Myocyte (in vitro differentiated cells): ENCODE data around the gene STAT6. TPM values are rescaled to one million over a fixed set of nuclear protein-coding genes. Genes with fewer than 3 reads are reported as not detected.
"Not testable (repeated sequence)": the region's sequence is repeated elsewhere in the genome, so short reads cannot be mapped to it uniquely, and the experiment has no call there.

Source experiments
- DNase-seq: peaks from one replicate; pipeline ENCODE4 v3.0.0-alpha.2; 2012; ENCODE audit warnings: low read depth
- total RNA-seq: library from RNA; depleted of rRNA; stranded (reverse); fragments of >200 nt; gene quantifications from 2 replicates; pipeline ENCODE4 v1.2.3, GENCODE V29; 2014

STAT6 gene
- total RNA-seq, 1 donor from 2014 or later, result 51.1 TPM

- no peak for DNase-seq
Measured at GRCh38 chr12:57055824-57056223, 55.3 kb downstream of the STAT6 start.

- DNase-seq, result not testable (repeated sequence)
Measured at GRCh38 chr12:57053901-57054300, 57.3 kb downstream of the STAT6 start.

GRCh38 chr12:57053146-57053545 lies 58.0 kb downstream of the STAT6 start:
- DNase-seq, result not testable (repeated sequence)

- DNase-seq, result no peak
Measured at GRCh38 chr12:57051011-57051410, 60.2 kb downstream of the STAT6 start.

- peak; percentile 40 for DNase-seq
Measured at GRCh38 chr12:57049890-57050289, 61.3 kb downstream of the STAT6 start, which contains the start of gene MYO1A. Gene MYO1A, minus strand, starts transcription at chr12:57050129. Its CDS starts 1,806 bp downstream, at chr12:57048323.

GRCh38 chr12:57049119-57049446 lies 62.1 kb downstream of the STAT6 start:
- DNase-seq, result no peak

GRCh38 chr12:57048423-57049118 lies 62.6 kb downstream of the STAT6 start:
- no peak for DNase-seq

GRCh38 chr12:57047981-57048380 lies 63.2 kb downstream of the STAT6 start:
- no peak for DNase-seq

- DNase-seq, result peak; percentile 68
Measured at GRCh38 chr12:57046947-57047890, 63.9 kb downstream of the STAT6 start.

- peak; percentile 70 for DNase-seq
Measured at GRCh38 chr12:57046086-57046791, 64.9 kb downstream of the STAT6 start.

Other genes starting within 250 kb of the STAT6 start
- gene SDR9C7, start 177.0 kb downstream of the STAT6 start, total RNA-seq, result 0.16 TPM in 1 of 2 replicates, not detected in the other
- 0.10 and 0.13 TPM in 2 replicates for gene RDH16, start 153.8 kb downstream of the STAT6 start, total RNA-seq
- 3.9 and 4.0 TPM in 2 replicates for gene ZBTB39, start 104.8 kb downstream of the STAT6 start, total RNA-seq
- gene TAC3, start 94.8 kb downstream of the STAT6 start, total RNA-seq, result not detected in 2 replicates
- gene MYO1A, start 61.2 kb downstream of the STAT6 start, total RNA-seq, result not detected in 2 replicates
- gene NEMP1, start 32.6 kb downstream of the STAT6 start, total RNA-seq, result 9.9 and 19.1 TPM in 2 replicates
- gene NAB2, start 22.2 kb downstream of the STAT6 start, total RNA-seq, result 50.6 and 76.7 TPM in 2 replicates
- 40.0 and 53.8 TPM in 2 replicates for gene LRP1, start 17.1 kb upstream of the STAT6 start, total RNA-seq
- not detected in 2 replicates for gene LRP1-AS, start 36.3 kb upstream of the STAT6 start, total RNA-seq
- 2.4 and 4.3 TPM in 2 replicates for gene NXPH4, start 105.4 kb upstream of the STAT6 start, total RNA-seq
- gene SHMT2, start 118.3 kb upstream of the STAT6 start, total RNA-seq, result 147 and 153 TPM in 2 replicates
- gene STAC3, start 139.8 kb upstream of the STAT6 start, total RNA-seq, result 594 and 728 TPM in 2 replicates